GM21737 (cell line): ENCODE measurements around the gene DGKI.

Experiments used
- ATAC-seq: cut with Tn5 transposase; IDR thresholded peaks from one replicate; pipeline ENCODE4 v1.9.1; 2021; ENCODE audit warnings: mild to moderate bottlenecking, moderate library complexity; ENCODE audit not compliant: unreplicated experiment

Gene DGKI

GRCh38 chr7:137563981-137564380, 282.8 kb downstream of the DGKI start:
- ATAC-seq, result no peak

- no peak for ATAC-seq
These were observed 299.3 kb downstream of the DGKI start for GRCh38 chr7:137547485-137547884.

DNA sequence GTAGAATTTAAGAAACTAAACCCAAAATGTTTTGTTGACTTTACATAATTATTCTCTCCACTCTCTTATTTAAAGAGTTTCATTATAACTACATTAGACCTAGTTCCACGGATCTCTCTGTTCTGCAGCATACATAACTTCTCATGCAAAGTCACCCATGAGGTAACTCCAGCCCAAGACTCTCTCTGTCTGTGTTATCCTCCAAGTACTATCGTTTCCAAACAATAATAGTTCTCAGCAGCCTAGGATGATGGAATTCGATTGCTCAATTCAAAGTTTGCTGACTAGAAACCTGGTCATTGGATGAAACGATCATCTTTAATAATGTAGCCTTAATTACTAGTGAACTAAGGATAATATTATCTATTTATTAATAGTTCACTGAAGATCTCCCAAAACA, 300.1 kb downstream of the DGKI start:
- no peak for ATAC-seq

GRCh38 chr7:137546009-137546408, 300.8 kb downstream of the DGKI start:
- ATAC-seq, result no peak

- no peak for ATAC-seq
These were observed 301.6 kb downstream of the DGKI start for GRCh38 chr7:137545059-137545716.

DNA sequence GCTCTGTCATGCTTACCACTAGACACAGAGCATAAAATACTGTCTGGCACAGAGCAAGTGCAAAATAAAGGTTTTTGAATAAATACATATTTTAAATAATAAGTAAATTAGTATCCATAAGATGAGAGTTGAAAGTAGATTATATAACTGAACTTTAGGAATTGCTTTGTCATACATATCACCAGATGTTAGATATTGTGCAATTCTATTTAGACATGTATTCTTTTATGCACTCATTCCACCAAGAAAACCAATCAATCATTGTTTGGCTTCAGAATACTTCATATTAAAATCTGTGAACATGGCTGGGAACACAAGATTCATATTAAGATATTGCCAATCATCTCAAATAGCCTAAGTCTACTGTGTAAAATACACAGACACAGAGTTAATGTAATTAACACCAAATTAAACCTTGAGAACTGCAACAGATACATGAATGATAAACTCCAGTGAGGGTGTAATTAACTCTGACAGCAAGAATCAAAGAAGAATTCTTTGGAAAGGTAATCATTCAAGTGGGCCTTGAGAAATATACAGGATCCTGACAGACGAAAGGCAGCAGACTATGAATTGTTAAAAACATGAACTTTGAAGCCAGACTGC, 302.2 kb downstream of the DGKI start:
- ATAC-seq, result no peak

DNA sequence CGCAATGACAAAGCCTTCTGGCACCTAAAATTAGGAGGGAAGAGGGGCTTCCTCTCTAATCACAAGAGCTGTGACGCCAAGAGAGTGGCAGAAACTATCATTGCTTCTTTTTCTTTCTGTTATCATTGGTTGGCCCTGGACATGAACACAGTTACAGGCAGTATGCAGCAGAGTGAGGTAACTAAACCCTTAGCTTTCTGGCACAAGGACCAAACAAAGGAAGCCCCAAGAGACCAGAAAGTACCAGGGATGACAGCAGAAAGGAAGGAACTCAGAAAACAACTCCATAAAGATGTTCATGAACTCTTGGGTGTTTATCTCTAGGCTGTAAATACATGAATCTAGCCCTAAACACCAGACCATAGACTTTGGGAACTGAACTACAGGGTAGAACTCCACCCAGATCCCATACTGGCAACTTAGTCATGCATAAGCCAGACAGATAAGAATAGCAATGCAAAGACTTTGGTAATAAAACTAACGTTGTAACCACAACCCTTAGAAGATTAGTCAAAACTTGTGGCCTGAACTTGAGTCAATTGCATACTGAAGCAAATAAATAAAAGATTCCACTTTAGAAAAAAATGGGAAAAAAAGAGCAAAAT, 307.6 kb downstream of the DGKI start:
- ATAC-seq, result no peak

DNA sequence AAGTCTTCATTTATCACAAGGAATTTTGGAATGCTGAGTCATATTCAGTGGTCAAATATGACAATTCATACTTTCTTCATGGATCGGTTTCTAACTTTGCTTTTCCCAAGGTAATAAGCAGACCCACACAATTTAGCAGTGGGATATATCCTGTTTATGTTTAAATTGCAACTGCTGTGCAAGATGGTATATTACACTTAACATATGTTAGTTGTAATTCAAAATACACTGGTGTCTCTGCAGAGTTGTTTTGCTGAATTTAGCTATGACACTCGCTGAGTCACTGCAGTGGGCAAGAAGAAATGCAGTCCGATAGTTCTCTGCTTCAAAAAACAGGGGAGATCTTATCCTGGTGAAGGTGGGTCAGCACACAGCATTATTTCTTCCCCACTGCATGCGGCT, 308.4 kb downstream of the DGKI start:
- no peak for ATAC-seq

DNA sequence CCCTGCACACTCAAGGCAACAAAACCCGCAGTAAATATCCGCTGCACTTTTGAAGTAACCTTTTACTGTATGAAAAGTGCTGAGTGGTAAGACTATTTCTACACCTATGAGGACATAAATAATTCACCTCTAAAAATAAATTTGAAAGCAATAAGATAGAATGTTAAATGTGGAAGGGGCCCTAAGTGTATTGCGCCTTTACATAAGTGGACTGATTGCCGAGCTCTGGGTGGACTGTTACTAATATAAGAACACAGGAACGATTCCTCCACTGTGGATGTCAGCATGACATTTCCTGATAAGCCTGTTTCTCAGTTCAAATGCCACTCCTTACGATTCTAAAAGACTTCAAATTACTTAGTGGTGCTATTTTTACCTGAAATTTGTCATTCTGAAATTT, 311.2 kb downstream of the DGKI start:
- ATAC-seq, result no peak

- ATAC-seq, result no peak
These were observed 315.1 kb downstream of the DGKI start for GRCh38 chr7:137531671-137532070.

DNA sequence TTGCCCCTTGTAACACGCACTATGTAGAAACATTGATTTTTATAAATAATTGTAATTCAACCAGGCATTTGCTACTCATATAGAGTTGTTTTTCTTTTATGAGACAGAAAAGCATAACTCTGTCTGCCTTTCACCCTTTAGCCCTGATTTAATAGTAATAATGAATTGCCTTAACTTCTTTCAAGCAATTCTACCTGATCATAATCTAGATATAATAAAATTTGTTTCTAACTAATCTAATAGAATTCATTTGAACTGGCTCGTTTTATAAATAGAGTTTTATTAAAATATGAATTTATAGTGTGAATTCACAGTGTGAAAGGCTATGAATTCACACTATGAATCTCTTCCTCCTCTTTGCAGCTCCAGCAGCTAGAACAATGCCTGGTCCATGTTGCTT, 319.1 kb downstream of the DGKI start:
- ATAC-seq, result no peak

- ATAC-seq, result no peak
These were observed 323.6 kb downstream of the DGKI start for GRCh38 chr7:137523171-137523570.

DNA sequence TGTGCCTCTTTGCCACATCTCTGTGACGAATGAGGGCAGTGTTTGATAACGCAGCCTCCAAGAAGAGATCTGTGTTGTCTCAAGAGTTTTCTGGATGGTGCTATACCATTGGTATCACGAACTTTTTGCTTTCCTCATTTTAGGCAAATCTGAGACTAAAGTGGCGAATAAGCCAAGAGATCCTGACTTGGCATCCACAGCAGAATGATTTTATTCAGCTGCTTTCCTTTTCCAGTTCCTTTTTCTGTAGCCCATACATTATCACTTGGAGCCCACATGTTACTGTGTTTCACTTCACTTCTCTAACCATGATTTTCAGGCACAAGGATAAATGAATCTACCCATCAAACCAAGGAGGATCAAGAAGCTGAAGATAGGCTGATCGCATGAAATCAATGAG, 325.3 kb downstream of the DGKI start:
- ATAC-seq, result no peak

DNA sequence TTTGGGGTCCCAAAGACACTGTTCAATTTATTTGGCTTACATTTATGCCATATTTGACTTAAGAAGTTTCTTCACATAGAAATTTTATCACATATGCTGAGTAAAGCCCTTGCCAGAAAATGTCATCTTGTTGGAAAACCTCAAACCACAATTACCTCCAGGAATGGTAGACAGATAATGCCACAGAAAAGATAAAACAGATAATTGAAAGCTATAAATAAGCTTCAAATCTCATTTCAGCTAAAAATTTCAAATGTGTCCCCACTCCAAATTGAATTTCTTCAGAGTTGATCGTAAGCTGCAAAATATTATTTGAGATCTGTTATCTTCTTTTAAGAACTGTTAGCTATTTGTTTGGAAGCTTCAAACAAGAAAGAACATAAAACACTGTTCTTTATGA, 326.8 kb downstream of the DGKI start:
- ATAC-seq, result no peak

DNA sequence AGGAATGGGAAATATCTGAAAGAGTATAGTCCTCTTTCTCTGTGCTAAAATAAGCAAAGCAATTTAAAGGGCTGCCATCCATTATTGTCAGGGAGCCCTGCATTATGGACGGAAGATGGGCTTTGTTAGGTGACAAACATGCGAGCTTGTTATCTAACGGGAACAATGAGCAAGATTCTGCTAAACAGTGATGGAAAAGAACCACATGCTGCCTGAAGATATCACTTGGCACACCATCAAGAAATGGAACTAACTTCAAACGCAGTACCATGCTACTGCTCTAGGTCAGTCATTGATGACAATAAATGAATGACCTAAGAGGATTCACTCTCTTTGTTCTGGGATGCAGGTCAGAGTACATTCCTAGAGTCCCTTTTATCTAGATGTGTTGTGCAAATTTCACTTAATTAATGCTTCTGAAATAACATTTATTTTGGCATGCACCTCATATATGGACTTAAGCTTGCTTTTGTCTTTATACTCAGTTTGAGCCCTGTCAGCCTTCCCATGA, 327.5 kb downstream of the DGKI start:
- ATAC-seq, result no peak

DNA sequence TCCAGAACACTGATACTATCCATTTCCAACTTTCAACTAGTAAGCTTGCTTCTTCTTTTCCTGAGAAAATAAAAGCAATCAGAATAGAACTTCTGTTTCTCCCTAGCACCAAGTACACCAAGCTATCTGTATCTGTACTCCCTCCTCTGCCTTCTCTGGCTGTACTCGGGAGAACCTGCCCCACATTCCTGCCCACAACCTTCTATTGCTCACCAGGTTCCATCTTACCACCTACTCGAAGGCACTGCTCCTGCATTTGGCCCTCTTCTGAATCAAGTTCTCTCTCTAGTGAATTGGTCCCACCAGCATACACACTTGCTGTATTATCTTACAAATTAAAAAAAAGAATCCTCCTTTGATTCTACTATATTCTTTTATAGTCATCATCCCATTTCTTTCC, 333.7 kb downstream of the DGKI start:
- ATAC-seq, result no peak

- ATAC-seq, result no peak
These were observed 339.7 kb downstream of the DGKI start for GRCh38 chr7:137507096-137507495.

GRCh38 chr7:137506031-137506430, 340.7 kb downstream of the DGKI start:
- no peak for ATAC-seq

DNA sequence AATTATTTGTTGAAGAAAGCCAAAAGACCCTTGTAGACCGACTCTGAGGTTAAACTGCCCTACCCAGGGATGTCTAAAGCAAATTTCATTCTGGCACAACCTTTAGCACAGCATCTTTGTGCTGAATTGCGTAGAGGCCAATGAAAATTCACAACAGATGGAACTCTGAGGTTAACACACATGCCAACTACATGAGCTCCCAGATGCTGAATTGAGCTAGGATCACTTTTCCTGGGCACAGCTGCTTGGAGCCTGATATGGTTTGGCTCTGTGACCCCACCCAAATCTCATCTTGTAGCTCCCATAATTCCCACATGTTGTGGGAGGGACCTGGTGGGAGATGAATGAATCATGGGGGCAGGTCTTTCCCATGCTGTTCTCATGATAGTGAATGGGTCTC, 345.2 kb downstream of the DGKI start:
- no peak for ATAC-seq

- no peak for ATAC-seq
These were observed 353.9 kb downstream of the DGKI start for GRCh38 chr7:137492889-137493288.

GRCh38 chr7:137489880-137490279, 356.9 kb downstream of the DGKI start:
- ATAC-seq, result no peak

DNA sequence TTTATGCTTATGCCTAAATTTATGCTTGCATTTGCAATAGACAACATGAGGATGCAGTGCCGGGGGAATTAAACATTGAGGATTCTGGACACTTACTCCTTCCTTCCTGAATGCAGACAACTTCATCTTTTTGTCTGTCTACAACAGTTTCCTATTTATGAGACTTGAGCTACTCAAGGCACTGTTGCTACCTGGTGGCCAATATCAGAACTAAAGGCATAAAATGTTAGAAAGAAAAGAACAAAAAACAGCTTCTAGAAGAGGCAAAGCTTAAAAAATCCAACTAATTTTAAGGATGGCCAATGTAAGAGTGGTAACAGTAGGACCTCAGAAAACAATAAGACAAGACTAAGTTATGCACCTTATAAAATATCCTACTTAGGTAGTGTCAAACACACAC, 358.7 kb downstream of the DGKI start:
- no peak for ATAC-seq
